ENCODE data around the gene IFNG-AS1.
A peak's percentile ranks its signal among the peaks of the same experiment; 100 is the strongest.

IFNG-AS1 gene

GRCh38 chr12:68012712-68013111, 23.5 kb downstream of the IFNG-AS1 start:
- Histone ChIP-seq H4K8ac (ENCODE audit: low read depth, low read length) (no peak overlapping the region), H3K36me3 (replicated peaks in 1 of 2; ENCODE audit: control insufficient read depth in 2 of 2, insufficient read depth in 2 of 2, low read length in 2 of 2) (no peaks in the 10 kb centered on the region), H2AFZ (ENCODE audit: low read length) (peak overlapping the region; percentile 42), H3K4ac (ENCODE audit: low read length) (no peak overlapping the region), H3K9me3 (replicated peaks in 1 of 2; ENCODE audit: control insufficient read depth in 2 of 2, insufficient read depth in 1 of 2, low read depth in 1 of 2, low read length in 2 of 2) (no peaks in the 10 kb centered on the region), H2AK5ac (ENCODE audit: low read depth, low read length) (no peak overlapping the region), H3K9ac (ENCODE audit: low read depth, low read length, poor library complexity) (no peak overlapping the region), H2BK15ac (ENCODE audit: low read length) (no peak overlapping the region), H3K4me2 (ENCODE audit: insufficient read depth, low read length, poor library complexity, severe bottlenecking) (no peak overlapping the region), H4K91ac (ENCODE audit: low read depth, low read length, poor library complexity) (no peak overlapping the region), H3K23ac (ENCODE audit: low read depth, low read length, poor library complexity) (no peak overlapping the region), H2BK120ac (ENCODE audit: low read depth, low read length) (no peak overlapping the region), H3K4me1 (ENCODE audit: control insufficient read depth in 2 of 2, insufficient read depth in 1 of 2, low read depth in 1 of 2, low read length in 2 of 2) (peaks cover 8% of the 10 kb centered on the region in 2 donors), H3K18ac (ENCODE audit: low read length) (no peak overlapping the region), H2BK12ac (ENCODE audit: low read length) (no peak overlapping the region), H3K4me3 (ENCODE audit: low read length in 2 of 2) (no peak overlapping the region), H3K27me3 (ENCODE audit: control insufficient read depth in 3 of 3, insufficient read depth in 3 of 3, low read depth in 1 of 3, low read length in 3 of 3) (no peaks in the 10 kb centered on the region), H2BK5ac (ENCODE audit: low read length) (no peak overlapping the region), H3K79me1 (ENCODE audit: low read depth, low read length) (no peaks in the 10 kb centered on the region), H3K14ac (ENCODE audit: low read length) (no peak overlapping the region), H3K27ac (replicated peaks; ENCODE audit: low read length) (no peak overlapping the region)
- no CpG with 5 or more reads among the region's 2 CpGs for WGBS, 2 donors (ENCODE audit: extremely low coverage in 2 of 2, insufficient read length in 2 of 2, insufficient replicate concordance in 1 of 2)
- no peak for DNase-seq (ENCODE audit: low spot score)

GRCh38 chr12:68013181-68013580, 23.9 kb downstream of the IFNG-AS1 start:
- no peak overlapping the region for H3K4me3 ChIP-seq (ENCODE audit: low read length in 2 of 2)
- H2AK5ac ChIP-seq (ENCODE audit: low read depth, low read length): no peak overlapping the region
- H3K4me2 ChIP-seq (ENCODE audit: insufficient read depth, low read length, poor library complexity, severe bottlenecking): no peak overlapping the region
- no peak overlapping the region for H3K14ac ChIP-seq (ENCODE audit: low read length)
- H3K18ac ChIP-seq (ENCODE audit: low read length): no peak overlapping the region
- WGBS, 2 donors (ENCODE audit: extremely low coverage in 2 of 2, insufficient read length in 2 of 2, insufficient replicate concordance in 1 of 2): no CpG with 5 or more reads among the region's 1 CpG
- H3K36me3 ChIP-seq (replicated peaks in 1 of 2; ENCODE audit: control insufficient read depth in 2 of 2, insufficient read depth in 2 of 2, low read length in 2 of 2): no peaks in the 10 kb centered on the region
- no peak overlapping the region for H2AFZ ChIP-seq (ENCODE audit: low read length)
- DNase-seq (ENCODE audit: low spot score): no peak
- no peak overlapping the region for H2BK15ac ChIP-seq (ENCODE audit: low read length)
- H4K91ac ChIP-seq (ENCODE audit: low read depth, low read length, poor library complexity): no peak overlapping the region
- H3K79me1 ChIP-seq (ENCODE audit: low read depth, low read length): no peaks in the 10 kb centered on the region
- no peak overlapping the region for H4K8ac ChIP-seq (ENCODE audit: low read depth, low read length)
- H3K4ac ChIP-seq (ENCODE audit: low read length): no peak overlapping the region
- H2BK12ac ChIP-seq (ENCODE audit: low read length): no peak overlapping the region
- H3K27me3 ChIP-seq (ENCODE audit: control insufficient read depth in 3 of 3, insufficient read depth in 3 of 3, low read depth in 1 of 3, low read length in 3 of 3): no peaks in the 10 kb centered on the region
- no peak overlapping the region for H2BK120ac ChIP-seq (ENCODE audit: low read depth, low read length)
- H3K9ac ChIP-seq (ENCODE audit: low read depth, low read length, poor library complexity): no peak overlapping the region
- H3K9me3 ChIP-seq (replicated peaks in 1 of 2; ENCODE audit: control insufficient read depth in 2 of 2, insufficient read depth in 1 of 2, low read depth in 1 of 2, low read length in 2 of 2): no peaks in the 10 kb centered on the region
- peaks cover 8% of the 10 kb centered on the region in 2 donors for H3K4me1 ChIP-seq (ENCODE audit: control insufficient read depth in 2 of 2, insufficient read depth in 1 of 2, low read depth in 1 of 2, low read length in 2 of 2)
- no peak overlapping the region for H3K27ac ChIP-seq (replicated peaks; ENCODE audit: low read length)
- no peak overlapping the region for H2BK5ac ChIP-seq (ENCODE audit: low read length)
- no peak overlapping the region for H3K23ac ChIP-seq (ENCODE audit: low read depth, low read length, poor library complexity)

- Histone ChIP-seq H3K4me2 (ENCODE audit: insufficient read depth, low read length, poor library complexity, severe bottlenecking) (no peak overlapping the region), H2BK15ac (ENCODE audit: low read length) (no peak overlapping the region), H3K4me3 (ENCODE audit: low read length in 2 of 2) (no peak overlapping the region), H3K27ac (replicated peaks; ENCODE audit: low read length) (no peak overlapping the region), H3K18ac (ENCODE audit: low read length) (no peak overlapping the region), H2BK120ac (ENCODE audit: low read depth, low read length) (no peak overlapping the region), H4K91ac (ENCODE audit: low read depth, low read length, poor library complexity) (no peak overlapping the region), H3K9ac (ENCODE audit: low read depth, low read length, poor library complexity) (no peak overlapping the region), H3K9me3 (replicated peaks in 1 of 2; ENCODE audit: control insufficient read depth in 2 of 2, insufficient read depth in 1 of 2, low read depth in 1 of 2, low read length in 2 of 2) (no peaks in the 10 kb centered on the region), H3K36me3 (replicated peaks in 1 of 2; ENCODE audit: control insufficient read depth in 2 of 2, insufficient read depth in 2 of 2, low read length in 2 of 2) (no peaks in the 10 kb centered on the region), H3K23ac (ENCODE audit: low read depth, low read length, poor library complexity) (no peak overlapping the region), H3K14ac (ENCODE audit: low read length) (no peak overlapping the region), H3K4me1 (ENCODE audit: control insufficient read depth in 2 of 2, insufficient read depth in 1 of 2, low read depth in 1 of 2, low read length in 2 of 2) (peaks cover 8% of the 10 kb centered on the region in 2 donors), H4K8ac (ENCODE audit: low read depth, low read length) (no peak overlapping the region), H2AFZ (ENCODE audit: low read length) (no peak overlapping the region), H2BK12ac (ENCODE audit: low read length) (no peak overlapping the region), H3K27me3 (ENCODE audit: control insufficient read depth in 3 of 3, insufficient read depth in 3 of 3, low read depth in 1 of 3, low read length in 3 of 3) (no peaks in the 10 kb centered on the region), H3K4ac (ENCODE audit: low read length) (no peak overlapping the region), H2BK5ac (ENCODE audit: low read length) (no peak overlapping the region), H2AK5ac (ENCODE audit: low read depth, low read length) (no peak overlapping the region), H3K79me1 (ENCODE audit: low read depth, low read length) (no peaks in the 10 kb centered on the region)
- no CpG with 5 or more reads among the region's 4 CpGs for WGBS, 2 donors (ENCODE audit: extremely low coverage in 2 of 2, insufficient read length in 2 of 2, insufficient replicate concordance in 1 of 2)
- no peak for DNase-seq (ENCODE audit: low spot score)
Measured at GRCh38 chr12:68016136-68016535, 26.9 kb downstream of the IFNG-AS1 start.

GRCh38 chr12:68018315-68018714, 29.1 kb downstream of the IFNG-AS1 start:
- no peak overlapping the region for H3K4ac ChIP-seq (ENCODE audit: low read length)
- H2BK120ac ChIP-seq (ENCODE audit: low read depth, low read length): no peak overlapping the region
- H3K4me1 ChIP-seq (ENCODE audit: control insufficient read depth in 2 of 2, insufficient read depth in 1 of 2, low read depth in 1 of 2, low read length in 2 of 2): peaks cover 0 to 2% of the 10 kb centered on the region in 2 donors
- no peak overlapping the region for H3K9ac ChIP-seq (ENCODE audit: low read depth, low read length, poor library complexity)
- H3K27me3 ChIP-seq (ENCODE audit: control insufficient read depth in 3 of 3, insufficient read depth in 3 of 3, low read depth in 1 of 3, low read length in 3 of 3): no peaks in the 10 kb centered on the region
- H2BK15ac ChIP-seq (ENCODE audit: low read length): no peak overlapping the region
- no peaks in the 10 kb centered on the region for H3K36me3 ChIP-seq (replicated peaks in 1 of 2; ENCODE audit: control insufficient read depth in 2 of 2, insufficient read depth in 2 of 2, low read length in 2 of 2)
- no peak overlapping the region for H4K91ac ChIP-seq (ENCODE audit: low read depth, low read length, poor library complexity)
- DNase-seq (ENCODE audit: low spot score): no peak
- H3K79me1 ChIP-seq (ENCODE audit: low read depth, low read length): no peaks in the 10 kb centered on the region
- no peak overlapping the region for H3K18ac ChIP-seq (ENCODE audit: low read length)
- no peak overlapping the region for H2BK12ac ChIP-seq (ENCODE audit: low read length)
- no peak overlapping the region for H3K4me3 ChIP-seq (ENCODE audit: low read length in 2 of 2)
- H4K8ac ChIP-seq (ENCODE audit: low read depth, low read length): no peak overlapping the region
- no peak overlapping the region for H3K23ac ChIP-seq (ENCODE audit: low read depth, low read length, poor library complexity)
- H3K4me2 ChIP-seq (ENCODE audit: insufficient read depth, low read length, poor library complexity, severe bottlenecking): no peak overlapping the region
- H3K9me3 ChIP-seq (replicated peaks in 1 of 2; ENCODE audit: control insufficient read depth in 2 of 2, insufficient read depth in 1 of 2, low read depth in 1 of 2, low read length in 2 of 2): no peaks in the 10 kb centered on the region
- no peak overlapping the region for H2AFZ ChIP-seq (ENCODE audit: low read length)
- H2AK5ac ChIP-seq (ENCODE audit: low read depth, low read length): no peak overlapping the region
- no peak overlapping the region for H2BK5ac ChIP-seq (ENCODE audit: low read length)
- no peak overlapping the region for H3K27ac ChIP-seq (replicated peaks; ENCODE audit: low read length)
- no peak overlapping the region for H3K14ac ChIP-seq (ENCODE audit: low read length)
